ENCODE results near the gene SLC25A6. TPM values are rescaled to one million over a fixed set of nuclear protein-coding genes. Genes with fewer than 3 reads are reported as not detected.

The SLC25A6 gene
- total and polyA plus RNA-seq, 2 experiments from 2014 or later: 256 to 317 TPM

- Histone ChIP-seq H3K79me2 (ENCODE audit: insufficient read depth) (peaks cover 45% of the 10 kb centered on the region), H3K9me3 (ENCODE audit: low read depth) (no peaks in the 10 kb centered on the region), H3K9ac (no peak overlapping the region), H3F3A (ENCODE audit: insufficient read depth) (peaks cover 33% of the 10 kb centered on the region), H3K27ac (no peak overlapping the region), H3K27me3 (replicated peaks; ENCODE audit: insufficient read depth) (no peaks in the 10 kb centered on the region), H3K9me2 (ENCODE audit: insufficient read depth) (no peaks in the 10 kb centered on the region), H4K20me1 (ENCODE audit: insufficient read depth) (peaks cover 10% of the 10 kb centered on the region), H3K36me3 (ENCODE audit: low read depth) (peaks cover 26% of the 10 kb centered on the region), H3K4me3 (no peak overlapping the region), H2AFZ (no peak overlapping the region), H3K4me2 (ENCODE audit: unreplicated experiment) (no peak overlapping the region), H3K4me1 (ENCODE audit: insufficient read depth) (peaks cover 11% of the 10 kb centered on the region)
- in situ Hi-C loops (cut with MboI): no loop called here
- 96% methylated on average over 35 to 41 of the region's 41 CpGs for WGBS, 2 experiments (ENCODE audit: low coverage in 1 of 2, low lambda C conversion rate in 2 of 2, missing lambda C conversion rate in 2 of 2)
- no peak for DNase-seq
- TF ChIP-seq EZH2 (IDR thresholded peaks at IDR 0.05; ENCODE audit: insufficient read depth, poor library complexity, severe bottlenecking) (no peak), EZH2phosphoT487 (IDR thresholded peaks at IDR 0.05; ENCODE audit: insufficient read depth, low read depth) (no peak)
Observed at GRCh38 chrX:1386338-1387127, 5.4 kb downstream of the SLC25A6 start.

- in situ Hi-C loops (cut with MboI): no loop called here
- no peak overlapping the region for H3K4me3 ChIP-seq
- no peak overlapping the region for H2AFZ ChIP-seq
- DNase-seq: no peak
- peaks cover 26% of the 10 kb centered on the region for H3K36me3 ChIP-seq (ENCODE audit: low read depth)
- H3K9ac ChIP-seq: no peak overlapping the region
- peaks cover 33% of the 10 kb centered on the region for H3F3A ChIP-seq (ENCODE audit: insufficient read depth)
- no peaks in the 10 kb centered on the region for H3K9me2 ChIP-seq (ENCODE audit: insufficient read depth)
- no peaks in the 10 kb centered on the region for H3K9me3 ChIP-seq (ENCODE audit: low read depth)
- H3K27me3 ChIP-seq (replicated peaks; ENCODE audit: insufficient read depth): no peaks in the 10 kb centered on the region
- H3K4me2 ChIP-seq (ENCODE audit: unreplicated experiment): no peak overlapping the region
- H3K4me1 ChIP-seq (ENCODE audit: insufficient read depth): peaks cover 7% of the 10 kb centered on the region
- no peak overlapping the region for H3K27ac ChIP-seq
- H3K79me2 ChIP-seq (ENCODE audit: insufficient read depth): peaks cover 35% of the 10 kb centered on the region
- WGBS, 2 experiments (ENCODE audit: low coverage in 1 of 2, low lambda C conversion rate in 2 of 2, missing lambda C conversion rate in 2 of 2): 93 to 96% methylated on average over 34 to 36 of the region's 36 CpGs
- H4K20me1 ChIP-seq (ENCODE audit: insufficient read depth): peaks cover 5% of the 10 kb centered on the region
- TF ChIP-seq EZH2phosphoT487 (IDR thresholded peaks at IDR 0.05; ENCODE audit: insufficient read depth, low read depth): no peak
- no peak for TF ChIP-seq EZH2 (IDR thresholded peaks at IDR 0.05; ENCODE audit: insufficient read depth, poor library complexity, severe bottlenecking)
Observed at GRCh38 chrX:1385253-1386223, 6.4 kb downstream of the SLC25A6 start.

- no peaks in the 10 kb centered on the region for H3K27me3 ChIP-seq (replicated peaks; ENCODE audit: insufficient read depth)
- peaks cover 26% of the 10 kb centered on the region for H3K36me3 ChIP-seq (ENCODE audit: low read depth)
- no peaks in the 10 kb centered on the region for H3K9me3 ChIP-seq (ENCODE audit: low read depth)
- H2AFZ ChIP-seq: no peak overlapping the region
- H3K4me2 ChIP-seq (ENCODE audit: unreplicated experiment): no peak overlapping the region
- 87 to 91% methylated on average over 16 to 18 of the region's 18 CpGs for WGBS, 2 experiments (ENCODE audit: low coverage in 1 of 2, low lambda C conversion rate in 2 of 2, missing lambda C conversion rate in 2 of 2)
- H3K9me2 ChIP-seq (ENCODE audit: insufficient read depth): no peaks in the 10 kb centered on the region
- H3K27ac ChIP-seq: no peak overlapping the region
- H3K9ac ChIP-seq: no peak overlapping the region
- peaks cover 28% of the 10 kb centered on the region for H3K79me2 ChIP-seq (ENCODE audit: insufficient read depth)
- in situ Hi-C loops (cut with MboI): no loop called here
- TF ChIP-seq EZH2 (IDR thresholded peaks at IDR 0.05; ENCODE audit: insufficient read depth, poor library complexity, severe bottlenecking): no peak
- TF ChIP-seq EZH2phosphoT487 (IDR thresholded peaks at IDR 0.05; ENCODE audit: insufficient read depth, low read depth): no peak
- 0 out of 2 replicates have a peak, but pooled peaks cover 3% of the 10 kb centered on the region for H4K20me1 ChIP-seq (ENCODE audit: insufficient read depth)
- H3F3A ChIP-seq (ENCODE audit: insufficient read depth): peaks cover 33% of the 10 kb centered on the region
- H3K4me1 ChIP-seq (ENCODE audit: insufficient read depth): no peaks in the 10 kb centered on the region
- no peak for DNase-seq
- no peak overlapping the region for H3K4me3 ChIP-seq
Observed at GRCh38 chrX:1384658-1385252, 7.2 kb downstream of the SLC25A6 start.

GRCh38 chrX:1380672-1381233, 11.2 kb downstream of the SLC25A6 start:
- no peaks in the 10 kb centered on the region for H3K79me2 ChIP-seq (ENCODE audit: insufficient read depth)
- no peaks in the 10 kb centered on the region for H3K9me2 ChIP-seq (ENCODE audit: insufficient read depth)
- no peaks in the 10 kb centered on the region for H4K20me1 ChIP-seq (ENCODE audit: insufficient read depth)
- WGBS, 2 experiments (ENCODE audit: low coverage in 1 of 2, low lambda C conversion rate in 2 of 2, missing lambda C conversion rate in 2 of 2): 57 to 63% methylated on average over 17 to 20 of the region's 20 CpGs
- H2AFZ ChIP-seq: no peak overlapping the region
- no peaks in the 10 kb centered on the region for H3K9me3 ChIP-seq (ENCODE audit: low read depth)
- no peaks in the 10 kb centered on the region for H3K4me1 ChIP-seq (ENCODE audit: insufficient read depth)
- H3K27ac ChIP-seq: no peak overlapping the region
- no peak overlapping the region for H3K4me2 ChIP-seq (ENCODE audit: unreplicated experiment)
- H3K4me3 ChIP-seq: no peak overlapping the region
- peaks cover 33% of the 10 kb centered on the region; the same call in 1 of the 2 replicates for H3F3A ChIP-seq (ENCODE audit: insufficient read depth)
- H3K9ac ChIP-seq: no peak overlapping the region
- H3K36me3 ChIP-seq (ENCODE audit: low read depth): peaks cover 8% of the 10 kb centered on the region
- DNase-seq: peak; percentile 20
- in situ Hi-C loops (cut with MboI): no loop called here
- no peaks in the 10 kb centered on the region for H3K27me3 ChIP-seq (replicated peaks; ENCODE audit: insufficient read depth)
- TF ChIP-seq EZH2 (IDR thresholded peaks at IDR 0.05; ENCODE audit: insufficient read depth, poor library complexity, severe bottlenecking) (no peak), EZH2phosphoT487 (IDR thresholded peaks at IDR 0.05; ENCODE audit: insufficient read depth, low read depth) (no peak)

Measured in GM23248 (cell line).